Activated T-helper 1 cell treated with anti-CD3 and anti-CD28 coated beads, Interleukin-12 subunit alpha, Interleukin-12 subunit beta, Interleukin-2, Interleukin-4 antibody, amounts not matched to agents 30 ng/mL and 10 ng/mL and 1 ng/mL, durations not matched to agents 14 hours and 24 hours and 36 hours (primary cell): Measurements from ENCODE around the gene DNAJC15. TPM values are rescaled to one million over a fixed set of nuclear protein-coding genes. Genes with fewer than 3 reads are reported as not detected.

Source experiments
- DNase-seq: peaks from one replicate; pipeline ENCODE4 v3.0.0; 2021; ENCODE audit warnings: low spot score
- H3K27ac Mint-ChIP-seq: one replicate; pipeline ENCODE4 v1.8.0; 2021; ENCODE audit warnings: mild to moderate bottlenecking, mixed read lengths
- H3K27me3 Mint-ChIP-seq: one replicate; pipeline ENCODE4 v1.8.0; 2022; ENCODE audit warnings: mild to moderate bottlenecking, moderate library complexity, mixed read lengths; ENCODE audit not compliant: insufficient read depth
- H3K36me3 Mint-ChIP-seq: one replicate; pipeline ENCODE4 v1.8.0; 2021; ENCODE audit warnings: low read depth, mixed read lengths
- H3K4me1 Mint-ChIP-seq: one replicate; pipeline ENCODE4 v1.8.0; 2021; ENCODE audit warnings: low read depth, mixed read lengths
- H3K4me3 Mint-ChIP-seq: one replicate; pipeline ENCODE4 v1.8.0; 2021; ENCODE audit warnings: mild to moderate bottlenecking, moderate library complexity, mixed read lengths
- H3K9me3 Mint-ChIP-seq: one replicate; pipeline ENCODE4 v1.8.0; 2021; ENCODE audit warnings: mixed read lengths
- intact Hi-C: fragments of 100-400 bp; cut with micrococcal nuclease; formaldehyde crosslinking; loops from one replicate; pipeline ENCODE4 v1.15.1; 2024
- total RNA-seq: library from RNA; stranded (reverse); gene quantifications from 2 replicates; pipeline ENCODE4 v1.2.3, GENCODE V29; 2022

DNAJC15 gene
- total RNA-seq, 1 donor from 2014 or later: 20.5 TPM

GRCh38 chr13:43110658-43111057 lies 87.3 kb downstream of the DNAJC15 start:
- peaks cover 8% of the 10 kb centered on the region for H3K36me3 Mint-ChIP-seq
- H3K9me3 Mint-ChIP-seq: no peaks in the 10 kb centered on the region
- intact Hi-C loops: no loop called here
- no peak overlapping the region for H3K4me3 Mint-ChIP-seq
- H3K27ac Mint-ChIP-seq: no peak overlapping the region
- peaks cover 9% of the 10 kb centered on the region for H3K27me3 Mint-ChIP-seq
- H3K4me1 Mint-ChIP-seq: no peaks in the 10 kb centered on the region
- DNase-seq: no peak

- intact Hi-C loops: no loop called here
- Mint-ChIP-seq H3K27me3 (peaks cover 11% of the 10 kb centered on the region), H3K9me3 (no peaks in the 10 kb centered on the region), H3K36me3 (peaks cover 8% of the 10 kb centered on the region), H3K27ac (no peak overlapping the region), H3K4me1 (no peaks in the 10 kb centered on the region), H3K4me3 (no peak overlapping the region)
- DNase-seq: no peak
Observed at GRCh38 chr13:43111559-43112400, 88.4 kb downstream of the DNAJC15 start.

GRCh38 chr13:43113603-43114002 lies 90.2 kb downstream of the DNAJC15 start:
- DNase-seq: no peak
- Mint-ChIP-seq H3K27ac (no peak overlapping the region), H3K36me3 (no peaks in the 10 kb centered on the region), H3K4me1 (no peaks in the 10 kb centered on the region), H3K27me3 (peaks cover 12% of the 10 kb centered on the region), H3K4me3 (no peak overlapping the region), H3K9me3 (no peaks in the 10 kb centered on the region)
- intact Hi-C loops: no loop called here

GRCh38 chr13:43114504-43114903 lies 91.1 kb downstream of the DNAJC15 start:
- DNase-seq: no peak
- Mint-ChIP-seq H3K4me1 (no peaks in the 10 kb centered on the region), H3K4me3 (no peak overlapping the region), H3K36me3 (no peaks in the 10 kb centered on the region), H3K27me3 (peaks cover 15% of the 10 kb centered on the region), H3K9me3 (no peaks in the 10 kb centered on the region), H3K27ac (no peak overlapping the region)
- intact Hi-C loops: no loop called here

- Mint-ChIP-seq H3K27me3 (peaks cover 15% of the 10 kb centered on the region), H3K27ac (no peak overlapping the region), H3K9me3 (no peaks in the 10 kb centered on the region), H3K36me3 (no peaks in the 10 kb centered on the region), H3K4me1 (no peaks in the 10 kb centered on the region), H3K4me3 (no peak overlapping the region)
- no peak for DNase-seq
- intact Hi-C loops: no loop called here
Observed at GRCh38 chr13:43115141-43115540, 91.8 kb downstream of the DNAJC15 start.

GRCh38 chr13:43116242-43116641 lies 92.9 kb downstream of the DNAJC15 start:
- H3K36me3 Mint-ChIP-seq: no peaks in the 10 kb centered on the region
- intact Hi-C loops: no loop called here
- H3K4me1 Mint-ChIP-seq: no peaks in the 10 kb centered on the region
- no peak overlapping the region for H3K27ac Mint-ChIP-seq
- H3K27me3 Mint-ChIP-seq: peaks cover 15% of the 10 kb centered on the region
- DNase-seq: no peak
- H3K9me3 Mint-ChIP-seq: no peaks in the 10 kb centered on the region
- no peak overlapping the region for H3K4me3 Mint-ChIP-seq

GRCh38 chr13:43118521-43118920 lies 95.1 kb downstream of the DNAJC15 start:
- no peaks in the 10 kb centered on the region for H3K4me1 Mint-ChIP-seq
- no peak overlapping the region for H3K4me3 Mint-ChIP-seq
- H3K27ac Mint-ChIP-seq: no peak overlapping the region
- no peaks in the 10 kb centered on the region for H3K36me3 Mint-ChIP-seq
- no peak for DNase-seq
- H3K27me3 Mint-ChIP-seq: peaks cover 12% of the 10 kb centered on the region
- intact Hi-C loops: no loop called here
- no peaks in the 10 kb centered on the region for H3K9me3 Mint-ChIP-seq

GRCh38 chr13:43119206-43119605 lies 95.8 kb downstream of the DNAJC15 start:
- Mint-ChIP-seq H3K27me3 (peaks cover 11% of the 10 kb centered on the region), H3K4me3 (no peak overlapping the region), H3K36me3 (no peaks in the 10 kb centered on the region), H3K27ac (no peak overlapping the region), H3K9me3 (no peaks in the 10 kb centered on the region), H3K4me1 (no peaks in the 10 kb centered on the region)
- intact Hi-C loops: no loop called here
- DNase-seq: no peak

GRCh38 chr13:43122791-43123190 lies 99.4 kb downstream of the DNAJC15 start:
- peaks cover 5% of the 10 kb centered on the region for H3K4me1 Mint-ChIP-seq

GRCh38 chr13:43123856-43124255 lies 100.5 kb downstream of the DNAJC15 start:
- H3K27ac Mint-ChIP-seq: no peak overlapping the region
- no peak overlapping the region for H3K4me3 Mint-ChIP-seq
- H3K27me3 Mint-ChIP-seq: peaks cover 3% of the 10 kb centered on the region
- H3K4me1 Mint-ChIP-seq: peaks cover 11% of the 10 kb centered on the region
- intact Hi-C loops: no loop called here
- H3K36me3 Mint-ChIP-seq: no peaks in the 10 kb centered on the region
- DNase-seq: no peak
- no peaks in the 10 kb centered on the region for H3K9me3 Mint-ChIP-seq

More at GRCh38 chr13:43122791-43123190, 99.4 kb downstream of the DNAJC15 start:
- H3K9me3 Mint-ChIP-seq: no peaks in the 10 kb centered on the region
- H3K27ac Mint-ChIP-seq: no peak overlapping the region
- H3K36me3 Mint-ChIP-seq: no peaks in the 10 kb centered on the region
- H3K4me3 Mint-ChIP-seq: no peak overlapping the region
- DNase-seq: no peak
- H3K27me3 Mint-ChIP-seq: peaks cover 3% of the 10 kb centered on the region
- intact Hi-C loops: no loop called here

- no peak for DNase-seq
- intact Hi-C loops: no loop called here
- H3K4me1 Mint-ChIP-seq: peaks cover 11% of the 10 kb centered on the region
- no peaks in the 10 kb centered on the region for H3K36me3 Mint-ChIP-seq
- no peaks in the 10 kb centered on the region for H3K9me3 Mint-ChIP-seq
- H3K27me3 Mint-ChIP-seq: no peaks in the 10 kb centered on the region
- H3K4me3 Mint-ChIP-seq: no peak overlapping the region
- H3K27ac Mint-ChIP-seq: no peak overlapping the region
Observed at GRCh38 chr13:43124490-43124889, 101.1 kb downstream of the DNAJC15 start.

- Mint-ChIP-seq H3K4me3 (no peak overlapping the region), H3K4me1 (peaks cover 11% of the 10 kb centered on the region), H3K36me3 (no peaks in the 10 kb centered on the region), H3K9me3 (no peaks in the 10 kb centered on the region), H3K27ac (no peak overlapping the region), H3K27me3 (no peaks in the 10 kb centered on the region)
- intact Hi-C loops: no loop called here
- no peak for DNase-seq
Observed at GRCh38 chr13:43126420-43126819, 103.0 kb downstream of the DNAJC15 start.

- intact Hi-C loops: no loop called here
- peaks cover under 1% of the 10 kb centered on the region for H3K27me3 Mint-ChIP-seq
- H3K9me3 Mint-ChIP-seq: no peaks in the 10 kb centered on the region
- H3K27ac Mint-ChIP-seq: no peak overlapping the region
- no peaks in the 10 kb centered on the region for H3K36me3 Mint-ChIP-seq
- DNase-seq: no peak
- H3K4me3 Mint-ChIP-seq: no peak overlapping the region
- peaks cover 11% of the 10 kb centered on the region for H3K4me1 Mint-ChIP-seq
Observed at GRCh38 chr13:43127103-43127798, 103.9 kb downstream of the DNAJC15 start.
